HCT116 (cell line): Measurements from ENCODE around the gene CHRDL1. TPM values are rescaled to one million over a fixed set of nuclear protein-coding genes. Genes with fewer than 3 reads are reported as not detected.

Experiments used
- ATAC-seq: fragments of 200-7000 bp; cut with Tn5 transposase; 2 replicates; pipeline ENCODE4 v1.9.1; 2020; ENCODE audit warnings: mild to moderate bottlenecking, moderate library complexity
- BruUV-seq: library from RNA; stranded (reverse); fragments of 400-500 nt; replicated peaks from 2 replicates; lab custom pipeline; 2021; lab: Mats Ljungman, UMichigan
- CTCF ChIA-PET: fragments of 300-600 bp; sonication (Branson Sonifier 250); formaldehyde crosslinking; loops from one replicate; lab custom pipeline; 2021; ENCODE audit warnings: antibody characterized with exemption; lab: Charles Lee
- POLR2A ChIA-PET: fragments of 300-600, 350-600 bp; sonication (Branson Sonifier 250); formaldehyde crosslinking; loops from one replicate; lab custom pipeline; 2021; ENCODE audit warnings: antibody characterized with exemption; lab: Charles Lee
- RAD21 ChIA-PET, 2 experiments: fragments of 300-600 bp; sonication (Branson Sonifier 250); formaldehyde crosslinking; loops; one replicate each; lab custom pipeline; 2023; ENCODE audit warnings: low total read pairs in 2 of 2; ENCODE audit not compliant: uncharacterized antibody in 2 of 2, unreplicated experiment in 2 of 2, low non-redundant PET in 1 of 2; lab: Charles Lee
- DNase-seq: peaks from one replicate; pipeline ENCODE4 v3.0.0-alpha.2; 2010; ENCODE audit warnings: low read depth, low spot score
- H2AFZ ChIP-seq: fragments of 200-600 bp; shearing (Covaris generic), sonication (generic); 2 replicates; pipeline ENCODE4 v1.6.1; 2017; ENCODE audit warnings: low read depth, mixed run types, mixed read lengths, antibody characterized with exemption, low read length; ENCODE audit not compliant: poor library complexity, severe bottlenecking
- H3K27ac ChIP-seq: 2 replicates; pipeline ENCODE4 v1.5.1; 2012; ENCODE audit warnings: low read depth, low read length
- H3K27me3 ChIP-seq: fragments of 200-600 bp; sonication (generic); 2 replicates; pipeline ENCODE4 v1.6.1; 2016; ENCODE audit warnings: mixed run types, low read length, mixed read lengths; ENCODE audit not compliant: insufficient read depth
- H3K36me3 ChIP-seq, 2 experiments: fragments of 200-500 bp in 1 of 2; fragments of 200-600 bp in 1 of 2; sonication (Bioruptor generic) in 1 of 2; sonication (generic) in 1 of 2; 2 replicates each; pipeline versions ENCODE4 v1.5.1 to v1.6.1; 2014 to 2016; ENCODE audit warnings: low read length in 2 of 2, inconsistent platforms in 1 of 2, mixed read lengths in 1 of 2, mixed run types in 1 of 2; ENCODE audit not compliant: insufficient read depth in 2 of 2, control insufficient read depth in 1 of 2
- H3K4me1 ChIP-seq, 2 experiments: fragments of 200-600 bp in 1 of 2; sonication (generic) in 1 of 2; 2 replicates each; pipeline versions ENCODE4 v1.5.1 to v1.6.1; 2012 to 2017; ENCODE audit warnings: low read length in 2 of 2, inconsistent platforms in 1 of 2, mild to moderate bottlenecking in 1 of 2, mixed read lengths in 1 of 2, mixed run types in 1 of 2, moderate library complexity in 1 of 2; ENCODE audit not compliant: insufficient read depth in 2 of 2, control insufficient read depth in 1 of 2
- H3K4me2 ChIP-seq: fragments of 200-600 bp; sonication (generic); 2 replicates; pipeline ENCODE4 v1.6.1; 2017; ENCODE audit warnings: mixed run types, low read length, mixed read lengths
- H3K4me3 ChIP-seq, 2 experiments: fragments of 200-600 bp in 1 of 2; sonication (generic) in 1 of 2; replicated peaks in 1 of 2; 2 replicates each; pipeline ENCODE4 v1.5.1; 2011 to 2016; ENCODE audit warnings: low read length in 2 of 2, control low read depth in 1 of 2, low read depth in 1 of 2, mild to moderate bottlenecking in 1 of 2, mixed read lengths in 1 of 2, mixed run types in 1 of 2
- H3K79me2 ChIP-seq: fragments of 200-600 bp; sonication (generic); 2 replicates; pipeline ENCODE4 v1.6.1; 2017; ENCODE audit warnings: mild to moderate bottlenecking, mixed run types, low read length, moderate library complexity, mixed read lengths; ENCODE audit not compliant: insufficient read depth
- H3K9ac ChIP-seq: fragments of 200-600 bp; sonication (generic); 2 replicates; pipeline ENCODE4 v1.6.1; 2016; ENCODE audit warnings: low read length, mixed read lengths
- H3K9me2 ChIP-seq: fragments of 200-600 bp; sonication (generic), shearing (Covaris generic); 2 replicates; pipeline ENCODE4 v1.6.1; 2017; ENCODE audit warnings: mixed run types, mild to moderate bottlenecking, moderate library complexity; ENCODE audit not compliant: insufficient read depth
- H3K9me3 ChIP-seq, 2 experiments: fragments of 200-500 bp in 1 of 2; fragments of 200-600 bp in 1 of 2; sonication (Bioruptor generic) in 1 of 2; sonication (generic) in 1 of 2; 2 replicates each; pipeline ENCODE4 v1.6.1; 2014 to 2017; ENCODE audit warnings: low read length in 2 of 2, mixed read lengths in 2 of 2, inconsistent platforms in 1 of 2, low read depth in 1 of 2, mild to moderate bottlenecking in 1 of 2, mixed run types in 1 of 2, moderate library complexity in 1 of 2; ENCODE audit not compliant: control insufficient read depth in 1 of 2, insufficient read depth in 1 of 2
- H4K20me1 ChIP-seq: fragments of 200-600 bp; sonication (generic), shearing (Covaris generic); 2 replicates; pipeline ENCODE4 v1.6.1; 2017; ENCODE audit warnings: mixed run types, mild to moderate bottlenecking, moderate library complexity; ENCODE audit not compliant: insufficient read depth
- ELF1 ChIP-seq: IDR thresholded peaks from 2 replicates; pipeline ENCODE4 v1.6.1; 2012; ENCODE audit warnings: low read depth, borderline replicate concordance
- EZH2 ChIP-seq: fragments of 200-600 bp; sonication (generic); IDR thresholded peaks from 2 replicates; pipeline ENCODE4 v1.6.1; 2017; ENCODE audit warnings: antibody characterized with exemption, mixed run types
- RAD21 ChIP-seq: IDR thresholded peaks from 2 replicates; pipeline ENCODE4 v1.6.1; 2012; ENCODE audit warnings: low read depth, mild to moderate bottlenecking
- REST ChIP-seq: IDR thresholded peaks from 2 replicates; pipeline ENCODE4 v1.6.1; 2012; ENCODE audit warnings: low read depth
- SIN3A ChIP-seq: IDR thresholded peaks from 2 replicates; pipeline ENCODE4 v1.6.1; 2012; ENCODE audit warnings: low read depth
- SP1 ChIP-seq: IDR thresholded peaks from 2 replicates; pipeline ENCODE4 v1.6.1; 2012; ENCODE audit warnings: low read depth
- SRF ChIP-seq: IDR thresholded peaks from 2 replicates; pipeline ENCODE4 v1.6.1; 2012; ENCODE audit warnings: low read depth
- ZNF274 ChIP-seq: fragments of 200-500 bp; sonication (Bioruptor generic); IDR thresholded peaks from 2 replicates; pipeline ENCODE4 v1.6.1; 2014; ENCODE audit warnings: mild to moderate bottlenecking, low read depth, low read length, inconsistent platforms
- intact Hi-C: fragments of 100-400 bp; cut with micrococcal nuclease; formaldehyde crosslinking; loops from 2 replicates; pipeline ENCODE4 v1.10.0; 2022
- total RNA-seq: library from RNA; stranded (reverse); gene quantifications from one replicate; pipeline ENCODE4 v1.2.1, GENCODE V29; 2021; ENCODE audit not compliant: unreplicated experiment

Gene CHRDL1
- total RNA-seq, 1 experiment from 2014 or later: 0.05 TPM

- no peak overlapping the region for H3K4me2 ChIP-seq
- RAD21 ChIA-PET: no interaction called here
- no peak for DNase-seq
- H3K79me2 ChIP-seq: no peaks in the 10 kb centered on the region
- H3K27ac ChIP-seq: no peak overlapping the region
- no peak overlapping the region for H2AFZ ChIP-seq
- BruUV-seq: no TSS peak
- ATAC-seq: no peak
- peaks cover 5% of the 10 kb centered on the region; the same call in 1 of the 2 replicates for H3K27me3 ChIP-seq
- TF ChIP-seq SIN3A (no peak), ZNF274 (no peak), REST (no peak), SRF (no peak), SP1 (no peak)
- intact Hi-C loops: no loop called here
- no peaks in the 10 kb centered on the region for H4K20me1 ChIP-seq
- H3K9me2 ChIP-seq: no peaks in the 10 kb centered on the region
- no peaks in the 10 kb centered on the region for H3K36me3 ChIP-seq
- no peaks in the 10 kb centered on the region for H3K4me1 ChIP-seq
- no peaks in the 10 kb centered on the region for H3K9me3 ChIP-seq
- POLR2A ChIA-PET: no interaction called here
- no peak overlapping the region for H3K9ac ChIP-seq
- no peak overlapping the region for H3K4me3 ChIP-seq
- CTCF ChIA-PET: no interaction called here
Measured at GRCh38 chrX:110805303-110805702, 9.7 kb upstream of the CHRDL1 start.

- no peak for ATAC-seq
- DNase-seq: no peak
- TF ChIP-seq EZH2: no peak
- TF ChIP-seq RAD21: no peak
- no peak for TF ChIP-seq ELF1
- TF ChIP-seq SIN3A: no peak
- TF ChIP-seq SRF: no peak
- no peak overlapping the region for H3K4me3 ChIP-seq
- no peaks in the 10 kb centered on the region for H3K36me3 ChIP-seq
- H2AFZ ChIP-seq: no peak overlapping the region
- H3K4me1 ChIP-seq: no peaks in the 10 kb centered on the region
- intact Hi-C loops: no loop called here
- H3K79me2 ChIP-seq: no peaks in the 10 kb centered on the region
- ChIA-PET RAD21 (no interaction called here), CTCF (no interaction called here), POLR2A (no interaction called here)
- H3K27me3 ChIP-seq: peaks cover 5% of the 10 kb centered on the region; the same call in 1 of the 2 replicates
- no peaks in the 10 kb centered on the region for H3K9me2 ChIP-seq
- H3K9me3 ChIP-seq: no peaks in the 10 kb centered on the region
- no peaks in the 10 kb centered on the region for H4K20me1 ChIP-seq
- no peak overlapping the region for H3K4me2 ChIP-seq
- H3K27ac ChIP-seq: no peak overlapping the region
- no peak overlapping the region for H3K9ac ChIP-seq
- BruUV-seq: no TSS peak
Measured at GRCh38 chrX:110804446-110804845, 8.8 kb upstream of the CHRDL1 start.
